Activated naive CD4-positive, alpha-beta T cell treated with anti-CD3 and anti-CD28 coated beads, Interleukin-2, amount 10 ng/mL, durations not matched to agents 7 days and 5 days (primary cell): Measurements from ENCODE around the gene RGL2.
"Not testable (repeated sequence)": the region's sequence is repeated elsewhere in the genome, so short reads cannot be mapped to it uniquely, and the experiment has no call there.

Source experiments
- CTCF ChIA-PET: fragments of 350-600 bp; sonication (Branson Sonifier 250); formaldehyde crosslinking; loops from one replicate; lab custom pipeline; 2021; ENCODE audit warnings: antibody characterized with exemption; lab: Charles Lee
- DNase-seq: peaks from one replicate; pipeline ENCODE4 v3.0.0-alpha.2; 2020
- H3K27ac Mint-ChIP-seq: one replicate; pipeline ENCODE4 v1.8.0; 2021; ENCODE audit warnings: mild to moderate bottlenecking, moderate library complexity, mixed read lengths
- H3K27me3 Mint-ChIP-seq: one replicate; pipeline ENCODE4 v1.8.0; 2021; ENCODE audit warnings: mild to moderate bottlenecking, mixed read lengths
- H3K36me3 Mint-ChIP-seq: one replicate; pipeline ENCODE4 v1.8.0; 2021; ENCODE audit warnings: mixed read lengths
- H3K4me1 Mint-ChIP-seq: one replicate; pipeline ENCODE4 v1.8.0; 2021; ENCODE audit warnings: mixed read lengths
- H3K4me3 Mint-ChIP-seq: one replicate; pipeline ENCODE4 v1.8.0; 2021; ENCODE audit warnings: mild to moderate bottlenecking, moderate library complexity, mixed read lengths
- H3K9me3 Mint-ChIP-seq: one replicate; pipeline ENCODE4 v1.8.0; 2021; ENCODE audit warnings: mixed read lengths

RGL2 gene, protein sequence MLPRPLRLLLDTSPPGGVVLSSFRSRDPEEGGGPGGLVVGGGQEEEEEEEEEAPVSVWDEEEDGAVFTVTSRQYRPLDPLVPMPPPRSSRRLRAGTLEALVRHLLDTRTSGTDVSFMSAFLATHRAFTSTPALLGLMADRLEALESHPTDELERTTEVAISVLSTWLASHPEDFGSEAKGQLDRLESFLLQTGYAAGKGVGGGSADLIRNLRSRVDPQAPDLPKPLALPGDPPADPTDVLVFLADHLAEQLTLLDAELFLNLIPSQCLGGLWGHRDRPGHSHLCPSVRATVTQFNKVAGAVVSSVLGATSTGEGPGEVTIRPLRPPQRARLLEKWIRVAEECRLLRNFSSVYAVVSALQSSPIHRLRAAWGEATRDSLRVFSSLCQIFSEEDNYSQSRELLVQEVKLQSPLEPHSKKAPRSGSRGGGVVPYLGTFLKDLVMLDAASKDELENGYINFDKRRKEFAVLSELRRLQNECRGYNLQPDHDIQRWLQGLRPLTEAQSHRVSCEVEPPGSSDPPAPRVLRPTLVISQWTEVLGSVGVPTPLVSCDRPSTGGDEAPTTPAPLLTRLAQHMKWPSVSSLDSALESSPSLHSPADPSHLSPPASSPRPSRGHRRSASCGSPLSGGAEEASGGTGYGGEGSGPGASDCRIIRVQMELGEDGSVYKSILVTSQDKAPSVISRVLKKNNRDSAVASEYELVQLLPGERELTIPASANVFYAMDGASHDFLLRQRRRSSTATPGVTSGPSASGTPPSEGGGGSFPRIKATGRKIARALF

DNA sequence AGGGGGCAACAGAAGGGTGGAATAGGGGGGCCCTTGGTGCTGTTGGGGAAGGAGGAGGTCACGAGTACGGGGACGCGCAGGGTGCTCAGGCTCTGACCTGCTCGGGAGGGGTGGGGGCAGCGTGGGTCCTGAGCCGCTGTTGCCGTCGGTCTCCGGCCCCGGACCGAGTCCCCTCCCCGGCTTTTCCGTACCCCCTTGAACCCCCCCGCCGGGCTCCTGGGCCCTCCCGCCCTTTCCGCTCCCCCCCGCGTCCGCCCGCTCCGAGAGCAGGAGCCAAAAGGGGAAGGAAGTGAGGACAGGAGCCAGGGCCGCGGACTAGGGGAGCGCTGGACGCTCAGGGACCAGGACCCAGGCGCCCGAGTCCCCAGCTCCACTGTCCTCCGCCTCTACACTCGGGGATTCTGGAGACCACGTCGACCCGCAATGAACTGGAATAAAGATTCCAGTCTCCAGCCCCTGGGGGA is at the start of gene RGL2:
Gene RGL2, minus strand, starts transcription at position 170 of the 464 bp plus-strand sequence. CDS start 332 bp downstream, outside the sequence.
- no peaks in the 10 kb centered on the region for H3K9me3 Mint-ChIP-seq
- H3K27me3 Mint-ChIP-seq, result peaks cover 11% of the 10 kb centered on the region
- peak; percentile 84 for DNase-seq
- H3K36me3 Mint-ChIP-seq, result peaks cover 55% of the 10 kb centered on the region
- H3K4me1 Mint-ChIP-seq, result peaks cover 50% of the 10 kb centered on the region
- H3K4me3 Mint-ChIP-seq, result peak within 1 kb of the TSS; percentile 89
- H3K27ac Mint-ChIP-seq, result peak within 1 kb of the TSS; percentile 100
- CTCF ChIA-PET, result interaction anchor here (0.7 to 3.3 kb wide), 6 partner anchors 10 to 46 kb away, joined by 3 to 32 read pairs (median 8); partner anchors contain the start of genes B3GALT4, PFDN6, TAPBP and WDR46

DNA sequence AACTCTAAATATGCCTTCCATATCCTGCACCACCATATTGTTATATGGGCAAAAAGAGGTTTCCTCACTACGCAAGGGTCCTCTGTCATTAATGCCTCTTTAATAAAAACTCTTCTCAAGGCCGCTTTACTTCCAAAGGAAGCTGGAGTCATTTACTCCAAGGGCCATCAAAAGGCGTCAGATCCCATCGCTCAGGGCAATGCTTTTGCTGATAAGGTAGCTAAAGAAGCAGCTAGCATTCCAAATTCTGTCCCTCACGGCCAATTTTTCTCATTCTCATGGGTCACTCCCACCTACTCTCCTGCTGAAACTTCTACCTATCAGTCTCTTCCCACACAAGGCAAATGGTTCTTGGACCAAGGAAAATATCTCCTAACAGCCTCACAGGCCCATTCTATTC is 49.1 kb upstream of the RGL2 start:
- Mint-ChIP-seq H3K27me3 (peaks cover 3% of the 10 kb centered on the region), H3K36me3 (no peaks in the 10 kb centered on the region), H3K4me3 (no peak overlapping the region), H3K9me3 (no peaks in the 10 kb centered on the region), H3K27ac (no peak overlapping the region), H3K4me1 (peaks cover 41% of the 10 kb centered on the region)
- no peak for DNase-seq
- CTCF ChIA-PET, result interaction anchor here (1.3 kb wide), 1 partner anchor 43 kb away, joined by 4 read pairs; no protein-coding TSS in a partner anchor

DNA sequence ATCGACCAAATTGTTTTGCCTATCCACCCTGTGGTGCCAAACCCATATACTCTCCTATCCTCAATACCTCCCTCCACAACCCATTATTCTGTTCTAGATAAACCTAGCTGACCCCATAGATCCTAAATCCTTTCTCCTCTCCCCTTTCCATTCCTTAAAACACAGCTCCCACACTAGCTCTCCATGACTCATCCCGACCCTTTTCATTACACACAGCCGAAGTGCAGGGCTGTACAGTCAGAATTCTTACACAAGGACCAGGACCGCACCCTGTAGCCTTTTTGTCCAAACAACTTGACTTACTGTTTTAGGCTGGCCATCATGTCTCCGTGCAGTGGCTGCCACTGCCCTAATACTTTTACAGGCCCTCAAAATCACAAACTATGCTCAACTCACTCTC is 48.2 kb upstream of the RGL2 start:
- peaks cover 45% of the 10 kb centered on the region for H3K4me1 Mint-ChIP-seq
- H3K4me3 Mint-ChIP-seq, H3K9me3 Mint-ChIP-seq, CTCF ChIA-PET, H3K27ac Mint-ChIP-seq, DNase-seq, H3K36me3 Mint-ChIP-seq, H3K27me3 Mint-ChIP-seq: not testable (repeated sequence)

DNA sequence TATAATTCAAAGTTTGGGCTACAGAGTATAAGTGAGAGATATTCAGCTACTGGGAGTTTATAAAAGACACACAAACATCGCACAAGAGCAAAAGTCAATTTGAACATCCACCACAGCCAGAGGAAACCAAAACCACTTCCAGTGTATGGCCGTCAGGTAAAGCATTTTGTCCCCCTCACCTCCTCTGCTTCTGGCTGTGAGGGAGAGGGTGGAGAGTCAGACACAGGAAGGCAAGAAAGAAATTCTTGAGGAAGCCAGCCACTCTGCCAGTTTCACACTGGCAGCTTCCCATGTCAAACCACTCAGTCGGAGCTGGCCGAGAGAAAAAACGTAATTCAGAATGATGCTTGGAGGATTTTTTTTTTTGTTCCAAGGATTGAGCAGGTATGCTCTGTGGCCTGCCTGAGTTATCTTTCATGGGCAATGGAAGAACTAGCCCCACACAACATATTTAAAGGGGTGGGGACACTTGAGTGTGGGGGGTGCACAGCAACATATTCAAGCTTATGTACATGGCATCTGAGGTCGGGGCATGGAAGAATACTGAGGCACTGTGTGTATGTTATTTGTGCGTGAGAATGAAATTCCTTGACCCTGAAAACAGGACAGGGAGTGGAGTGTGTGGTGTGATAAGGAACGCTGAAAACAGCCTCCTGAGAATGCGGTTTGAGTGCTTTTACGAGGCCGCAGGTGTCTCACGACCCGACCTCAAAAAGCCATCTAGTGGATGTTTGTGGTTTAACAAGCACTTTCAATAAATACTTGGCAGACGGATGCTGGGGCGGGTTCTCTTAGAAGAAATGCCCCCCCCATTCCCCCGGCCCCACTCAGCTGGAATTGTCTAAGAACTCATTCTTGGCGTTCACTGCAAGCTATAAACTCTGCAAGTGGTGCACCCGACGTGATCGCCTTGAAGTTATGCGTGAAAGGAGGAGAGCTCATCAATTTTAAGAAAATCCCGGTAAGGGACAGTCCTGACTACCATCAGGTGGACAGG is 46.3 kb upstream of the RGL2 start:
- DNase-seq, result peak; percentile 79
- H3K27me3 Mint-ChIP-seq, result no peaks in the 10 kb centered on the region
- peaks cover 57% of the 10 kb centered on the region for H3K4me1 Mint-ChIP-seq
- H3K36me3 Mint-ChIP-seq, result no peaks in the 10 kb centered on the region
- peak overlapping the region; percentile 63 for H3K4me3 Mint-ChIP-seq
- peak overlapping the region; percentile 94 for H3K27ac Mint-ChIP-seq
- no peaks in the 10 kb centered on the region for H3K9me3 Mint-ChIP-seq
- CTCF ChIA-PET, result interaction anchor here (0.7 to 3.1 kb wide), 14 partner anchors 9 to 272 kb away, joined by 3 to 18 read pairs (median 4); partner anchors contain the start of genes B3GALT4, HLA-DPA1, RGL2 and RPS18

DNA sequence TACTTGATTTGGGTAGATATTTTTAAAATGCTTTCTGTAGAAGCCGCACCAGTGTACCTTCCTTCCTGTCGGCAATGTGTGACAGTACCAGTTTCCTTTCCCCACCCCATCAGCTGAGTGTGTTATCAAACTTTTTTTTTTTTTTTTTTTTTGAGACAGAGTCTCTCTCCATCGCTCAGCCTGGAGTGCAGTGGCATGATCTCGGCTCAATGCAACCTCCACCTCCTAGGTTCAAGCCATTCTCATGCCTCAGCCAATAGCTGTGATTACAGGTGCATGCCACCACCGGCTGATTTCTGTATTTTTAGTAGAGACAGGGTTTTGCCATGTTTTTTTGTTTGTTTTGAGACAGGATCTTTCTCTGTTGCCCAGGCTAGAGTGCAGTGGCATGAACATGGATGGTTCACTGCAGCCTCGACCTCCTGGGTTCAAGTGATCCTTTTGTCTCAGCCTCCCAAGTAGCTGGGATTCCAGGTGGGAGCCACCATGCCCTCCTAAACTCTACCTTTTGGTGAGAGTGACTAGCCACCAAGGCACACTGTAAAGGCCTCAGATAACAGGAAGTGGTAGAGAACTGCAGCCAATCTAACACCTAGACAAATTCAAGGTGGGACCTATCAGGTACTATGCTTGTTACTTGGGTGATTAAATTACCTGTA is 45.3 kb upstream of the RGL2 start:
- H3K4me1 Mint-ChIP-seq, result peaks cover 57% of the 10 kb centered on the region
- H3K9me3 Mint-ChIP-seq, result no peaks in the 10 kb centered on the region
- no peaks in the 10 kb centered on the region for H3K27me3 Mint-ChIP-seq
- H3K36me3 Mint-ChIP-seq, result no peaks in the 10 kb centered on the region
- peak overlapping the region; percentile 68 for H3K4me3 Mint-ChIP-seq
- CTCF ChIA-PET, result interaction anchor here (0.7 to 3.1 kb wide), 8 partner anchors 10 to 72 kb away, joined by 3 to 18 read pairs (median 4); partner anchors contain the start of genes RGL2, RPS18 and ZBTB22
- peak overlapping the region; percentile 94 for H3K27ac Mint-ChIP-seq
- DNase-seq, result peak; percentile 74

DNA sequence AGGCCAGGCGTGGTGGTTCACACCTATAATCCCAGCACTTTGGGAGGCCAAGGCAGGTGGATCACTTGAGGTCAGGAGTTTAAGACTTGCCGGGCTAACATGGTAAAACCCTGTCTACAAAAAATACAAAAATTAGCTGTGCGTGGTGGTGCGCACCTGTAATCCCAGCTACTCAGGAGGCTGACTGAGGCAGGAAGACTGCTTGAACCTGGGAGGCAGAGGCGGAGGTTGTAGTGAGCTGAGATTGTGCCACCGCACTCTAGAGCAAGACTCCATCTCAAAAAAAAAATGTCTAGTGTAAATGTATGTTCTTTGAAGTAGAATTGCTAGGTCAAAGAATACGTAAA is 44.8 kb upstream of the RGL2 start:
- CTCF ChIA-PET, result interaction anchor here (1.7 to 3.1 kb wide), 2 partner anchors 9 to 44 kb away, joined by 3 to 10 read pairs; partner anchors contain the start of gene RGL2
- peak overlapping the region; percentile 94 for H3K27ac Mint-ChIP-seq
- not testable (repeated sequence) for H3K36me3 Mint-ChIP-seq, H3K27me3 Mint-ChIP-seq, DNase-seq, H3K9me3 Mint-ChIP-seq
- peak overlapping the region; percentile 68 for H3K4me3 Mint-ChIP-seq
- H3K4me1 Mint-ChIP-seq, result peaks cover 57% of the 10 kb centered on the region

DNA sequence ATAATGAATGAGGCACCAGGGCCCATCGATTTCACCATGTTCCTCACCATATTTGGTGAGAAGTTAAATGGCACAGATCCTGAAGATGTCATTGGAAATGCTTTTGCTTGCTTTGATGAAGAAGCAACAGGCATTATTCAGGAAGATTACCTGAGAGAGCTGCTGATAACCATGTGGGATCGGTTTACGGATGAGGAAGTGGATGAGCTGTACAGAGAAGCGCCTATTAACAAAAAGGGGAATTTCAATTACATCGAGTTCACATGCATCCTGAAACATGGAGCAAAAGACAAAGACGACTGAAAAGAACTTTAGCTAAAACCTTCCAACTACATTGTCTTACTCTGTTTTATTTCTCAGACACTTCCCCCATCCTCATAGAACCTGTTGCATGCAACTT is 40.5 kb upstream of the RGL2 start:
- no peak overlapping the region for H3K27ac Mint-ChIP-seq
- peaks cover 35% of the 10 kb centered on the region for H3K4me1 Mint-ChIP-seq
- H3K27me3 Mint-ChIP-seq, result no peaks in the 10 kb centered on the region
- CTCF ChIA-PET, result interaction anchor here (0.7 to 1.1 kb wide), 2 partner anchors 9 to 10 kb away, joined by 3 read pairs; a partner anchor contains a TSS
- H3K36me3 Mint-ChIP-seq, result no peaks in the 10 kb centered on the region
- H3K9me3 Mint-ChIP-seq, result no peaks in the 10 kb centered on the region
- DNase-seq, result no peak
- no peak overlapping the region for H3K4me3 Mint-ChIP-seq

DNA sequence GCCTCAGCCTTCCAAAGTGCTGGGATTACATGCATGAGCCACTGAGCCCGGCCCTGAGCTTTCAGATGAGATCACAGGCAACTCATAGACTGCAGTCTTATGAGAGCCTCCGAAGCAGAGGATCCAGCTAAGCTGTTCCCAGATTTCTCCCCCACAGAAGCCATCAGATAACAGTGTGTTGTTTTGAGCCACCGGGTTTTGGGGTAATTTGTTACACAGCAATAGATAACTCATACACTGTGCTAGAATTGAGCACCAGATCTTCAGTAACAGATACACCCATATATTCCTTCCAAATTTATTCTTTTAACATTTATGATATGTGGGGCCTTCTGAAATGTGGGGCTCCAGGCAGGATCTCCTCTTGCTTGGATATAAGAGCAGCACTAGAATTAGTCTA is 37.8 kb upstream of the RGL2 start:
- CTCF ChIA-PET, result interaction anchor here (1.0 kb wide), 1 partner anchor 9 kb away, joined by 4 read pairs; no protein-coding TSS in a partner anchor

DNA sequence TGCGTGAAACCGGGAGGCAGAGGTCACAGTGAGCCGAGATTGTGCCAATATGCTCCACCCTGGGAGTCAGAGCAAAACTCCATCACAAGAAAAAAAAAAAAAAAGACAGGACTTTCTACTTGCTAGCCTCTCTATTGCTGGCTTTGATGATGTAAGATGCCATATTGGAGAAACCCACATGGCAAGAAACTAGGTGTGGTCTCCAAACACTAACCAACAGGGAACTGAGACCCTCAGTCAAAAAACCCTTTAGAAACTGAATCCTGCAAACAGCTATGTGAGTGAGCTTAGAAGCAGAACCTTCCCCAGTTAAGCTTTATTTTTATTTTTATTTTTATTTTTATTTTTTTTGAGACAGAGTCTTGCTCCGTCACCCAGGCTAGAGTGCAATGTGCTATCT is 37.2 kb upstream of the RGL2 start:
- CTCF ChIA-PET, result interaction anchor here (1.0 kb wide), 1 partner anchor 9 kb away, joined by 4 read pairs; no protein-coding TSS in a partner anchor
- Mint-ChIP-seq H3K27me3 (no peaks in the 10 kb centered on the region), H3K27ac (no peak overlapping the region), H3K36me3 (no peaks in the 10 kb centered on the region), H3K4me3 (no peak overlapping the region), H3K4me1 (peaks cover 22% of the 10 kb centered on the region), H3K9me3 (no peaks in the 10 kb centered on the region)
- no peak for DNase-seq

More for the DNA sequence above, 37.8 kb upstream of the RGL2 start:
- Mint-ChIP-seq H3K9me3 (no peaks in the 10 kb centered on the region), H3K27ac (no peak overlapping the region), H3K27me3 (no peaks in the 10 kb centered on the region), H3K4me1 (peaks cover 19% of the 10 kb centered on the region), H3K4me3 (no peak overlapping the region), H3K36me3 (no peaks in the 10 kb centered on the region)
- no peak for DNase-seq

DNA sequence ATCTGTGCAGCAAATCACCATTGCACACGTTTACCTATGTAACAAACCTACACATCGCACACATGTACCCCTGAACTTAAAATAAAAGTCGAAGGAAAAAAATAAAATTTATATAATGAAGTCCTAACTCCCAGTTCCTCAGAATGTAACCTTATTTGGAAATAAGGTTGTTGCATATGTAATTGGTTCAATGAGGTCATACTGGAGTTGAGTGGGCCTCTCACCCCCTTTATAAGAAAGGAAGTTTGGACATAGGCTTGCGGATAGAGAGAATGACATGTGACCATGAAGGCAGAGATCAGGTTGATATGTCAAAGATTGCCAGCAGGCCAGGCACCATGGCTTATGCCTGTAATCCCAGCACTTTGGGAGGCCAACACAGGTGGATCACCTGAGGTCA is 34.9 kb upstream of the RGL2 start:
- H3K27ac Mint-ChIP-seq, result no peak overlapping the region
- no peak for DNase-seq
- CTCF ChIA-PET, result interaction anchor here (0.7 to 1.0 kb wide), 2 partner anchors 11 to 34 kb away, joined by 3 to 4 read pairs; no protein-coding TSS in a partner anchor
- H3K36me3 Mint-ChIP-seq, result no peaks in the 10 kb centered on the region
- H3K4me3 Mint-ChIP-seq, result no peak overlapping the region
- H3K27me3 Mint-ChIP-seq, result no peaks in the 10 kb centered on the region
- no peaks in the 10 kb centered on the region for H3K9me3 Mint-ChIP-seq
- H3K4me1 Mint-ChIP-seq, result peaks cover 24% of the 10 kb centered on the region

DNA sequence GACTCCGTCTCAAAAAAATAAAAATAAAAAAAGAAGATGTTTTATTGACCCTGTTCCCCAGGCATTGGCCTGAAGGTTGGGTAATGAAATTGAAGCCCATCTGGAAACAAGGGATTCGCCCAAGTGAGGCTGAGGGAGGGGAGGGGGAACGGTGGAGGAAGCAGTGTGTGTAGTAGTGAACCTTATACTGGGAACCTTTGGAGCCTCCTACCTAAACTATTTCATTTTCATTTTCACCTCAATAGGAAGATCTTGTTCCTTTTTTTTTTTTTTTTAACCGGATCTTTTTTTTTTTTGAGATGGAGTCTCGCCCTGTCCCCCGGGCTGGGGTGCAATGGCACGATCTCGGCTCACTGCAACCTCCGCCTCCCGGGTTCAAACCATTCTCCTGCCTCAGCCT is 32.0 kb upstream of the RGL2 start:
- H3K4me3 Mint-ChIP-seq, result no peak overlapping the region
- no peaks in the 10 kb centered on the region for H3K27me3 Mint-ChIP-seq
- H3K4me1 Mint-ChIP-seq, result peaks cover 24% of the 10 kb centered on the region
- H3K9me3 Mint-ChIP-seq, result no peaks in the 10 kb centered on the region
- no peak for DNase-seq
- no peaks in the 10 kb centered on the region for H3K36me3 Mint-ChIP-seq
- H3K27ac Mint-ChIP-seq, result no peak overlapping the region
- CTCF ChIA-PET, result interaction anchor here (0.6 kb wide), 1 partner anchor 8 kb away, joined by 3 read pairs; no protein-coding TSS in a partner anchor

DNA sequence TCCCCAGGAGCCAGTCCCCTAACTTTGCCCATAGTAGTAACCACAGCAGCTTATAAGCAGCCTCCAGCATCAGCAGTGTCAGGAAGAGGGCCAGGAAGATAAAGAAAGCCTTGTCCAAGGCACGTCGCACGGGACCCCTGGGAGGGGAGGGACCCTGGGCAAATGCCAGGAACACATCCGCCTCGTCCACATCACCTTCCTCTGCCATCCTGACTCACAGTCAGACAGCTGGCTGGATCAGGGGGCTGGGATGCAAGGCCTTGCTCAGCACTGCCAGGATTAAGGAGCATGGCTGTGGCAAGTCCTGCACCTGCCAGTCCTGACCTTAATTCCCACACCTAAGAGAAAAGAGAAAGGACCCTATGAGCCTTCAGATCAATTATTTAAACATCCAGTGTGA is 30.3 kb upstream of the RGL2 start:
- Mint-ChIP-seq H3K4me1 (peaks cover 21% of the 10 kb centered on the region), H3K4me3 (no peak overlapping the region)
- CTCF ChIA-PET, result interaction anchor here (1.0 kb wide), 1 partner anchor 10 kb away, joined by 3 read pairs; no protein-coding TSS in a partner anchor

More for the DNA sequence above, 30.3 kb upstream of the RGL2 start:
- Mint-ChIP-seq H3K36me3 (no peaks in the 10 kb centered on the region), H3K27me3 (no peaks in the 10 kb centered on the region), H3K27ac (no peak overlapping the region), H3K9me3 (no peaks in the 10 kb centered on the region)
- no peak for DNase-seq
